HG03045 (cell line): ENCODE measurements around the gene DTWD2.

ENCODE experiments used
- ATAC-seq: cut with Tn5 transposase; IDR thresholded peaks from one replicate; pipeline ENCODE4 v1.9.1; 2021; ENCODE audit warnings: mild to moderate bottlenecking, moderate library complexity; ENCODE audit not compliant: unreplicated experiment

Gene DTWD2

GRCh38 chr5:118789366-118789765 lies 199.0 kb downstream of the DTWD2 start:
- ATAC-seq = no peak

- no peak for ATAC-seq
Measured at GRCh38 chr5:118788351-118788750, 200.0 kb downstream of the DTWD2 start.
